Stimulated activated naive CD8-positive, alpha-beta T cell treated with anti-CD3 and anti-CD28 coated beads, Interleukin-15, Interleukin-2, amounts not matched to agents 100 ng/mL and 50 ng/mL, for 24 hours (primary cell): ENCODE data around the gene EGLN2.
A peak's percentile ranks its signal among the peaks of the same experiment; 100 is the strongest.

Experiments
- H3K27ac Mint-ChIP-seq: one replicate; pipeline ENCODE4 v1.8.0; 2021; ENCODE audit warnings: mild to moderate bottlenecking, mixed read lengths
- H3K27me3 Mint-ChIP-seq: one replicate; pipeline ENCODE4 v1.8.0; 2021; ENCODE audit warnings: mixed read lengths
- H3K36me3 Mint-ChIP-seq: one replicate; pipeline ENCODE4 v1.8.0; 2021; ENCODE audit warnings: low read depth, mixed read lengths
- H3K4me1 Mint-ChIP-seq: one replicate; pipeline ENCODE4 v1.8.0; 2021; ENCODE audit warnings: low read depth, mixed read lengths
- H3K4me3 Mint-ChIP-seq: one replicate; pipeline ENCODE4 v1.8.0; 2021; ENCODE audit warnings: mild to moderate bottlenecking, mixed read lengths
- H3K9me3 Mint-ChIP-seq: one replicate; pipeline ENCODE4 v1.8.0; 2021; ENCODE audit warnings: mixed read lengths

Gene EGLN2

DNA sequence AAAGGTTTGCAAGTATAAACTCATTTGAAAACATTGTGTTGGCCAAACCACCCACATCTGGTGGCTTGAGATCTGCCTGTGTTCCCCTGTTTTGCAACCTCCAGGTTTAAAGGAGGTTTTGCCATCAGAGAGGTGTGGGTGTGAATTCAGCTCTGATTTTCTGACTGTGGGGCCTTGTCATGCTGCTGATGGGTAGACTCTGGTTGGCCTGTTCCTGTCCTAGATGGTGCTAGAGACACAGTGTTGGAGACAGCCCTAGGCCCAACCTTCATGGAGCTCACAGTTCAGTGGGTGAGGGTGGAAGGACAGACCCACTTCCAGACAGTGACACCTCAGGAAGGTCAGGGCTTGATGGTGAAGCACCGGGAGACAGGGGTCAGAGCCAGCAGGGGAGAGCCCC, 13.5 kb upstream of the EGLN2 start:
- Mint-ChIP-seq H3K4me3 (no peak overlapping the region), H3K27ac (peak overlapping the region; percentile 49), H3K9me3 (no peaks in the 10 kb centered on the region), H3K4me1 (peaks cover 25% of the 10 kb centered on the region), H3K27me3 (no peaks in the 10 kb centered on the region), H3K36me3 (peaks cover 27% of the 10 kb centered on the region)

- H3K4me3 Mint-ChIP-seq = no peak overlapping the region
- peaks cover 22% of the 10 kb centered on the region for H3K4me1 Mint-ChIP-seq
- no peak overlapping the region for H3K27ac Mint-ChIP-seq
- peaks cover 23% of the 10 kb centered on the region for H3K36me3 Mint-ChIP-seq
- no peaks in the 10 kb centered on the region for H3K27me3 Mint-ChIP-seq
- H3K9me3 Mint-ChIP-seq = no peaks in the 10 kb centered on the region
Measured at GRCh38 chr19:40786060-40787037, 12.6 kb upstream of the EGLN2 start.

DNA sequence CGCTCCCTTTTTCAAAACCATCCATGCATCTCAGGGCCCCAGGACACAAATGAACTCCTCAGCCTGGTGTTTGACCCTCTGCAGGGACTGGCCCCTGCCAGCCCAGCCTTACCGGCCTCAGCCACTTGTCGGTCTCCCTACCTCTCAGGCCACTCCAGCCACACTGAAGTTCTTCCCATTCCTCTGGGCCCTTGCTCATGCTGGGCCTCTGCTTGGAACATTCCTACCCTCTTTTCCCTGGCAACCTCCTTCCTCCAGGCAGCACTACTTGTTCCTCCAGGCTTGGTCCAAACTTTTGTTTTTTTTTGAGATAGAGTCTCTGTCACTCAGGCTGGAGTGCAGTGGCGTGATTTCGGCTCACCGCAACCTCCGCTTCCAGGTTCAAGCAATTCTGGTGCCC, 7.6 kb upstream of the EGLN2 start:
- peaks cover 12% of the 10 kb centered on the region for H3K36me3 Mint-ChIP-seq
- H3K9me3 Mint-ChIP-seq = no peaks in the 10 kb centered on the region
- no peak overlapping the region for H3K4me3 Mint-ChIP-seq
- peaks cover 32% of the 10 kb centered on the region for H3K4me1 Mint-ChIP-seq
- no peaks in the 10 kb centered on the region for H3K27me3 Mint-ChIP-seq
- H3K27ac Mint-ChIP-seq = peak overlapping the region; percentile 94

DNA sequence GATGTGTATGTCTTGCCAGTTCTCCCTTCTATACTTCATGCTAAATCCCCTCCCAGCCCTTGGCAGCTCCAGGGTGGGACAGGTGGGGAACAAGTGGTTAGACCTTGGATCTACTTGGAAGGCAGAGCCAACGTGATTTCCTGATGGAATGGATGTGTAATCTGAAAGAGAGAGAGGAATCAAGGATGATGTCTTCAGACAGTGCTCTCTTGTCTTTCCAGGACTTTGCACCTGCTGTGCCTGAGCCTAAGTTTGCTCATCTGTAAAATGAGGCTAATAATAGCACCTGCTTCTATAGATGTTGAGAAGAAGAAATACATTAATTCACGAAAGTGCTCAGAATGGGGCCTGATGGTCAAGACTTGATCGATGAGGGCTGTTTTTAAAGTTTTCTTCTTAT, 7.0 kb upstream of the EGLN2 start:
- peaks cover 32% of the 10 kb centered on the region for H3K4me1 Mint-ChIP-seq
- no peaks in the 10 kb centered on the region for H3K9me3 Mint-ChIP-seq
- H3K27me3 Mint-ChIP-seq = no peaks in the 10 kb centered on the region
- H3K36me3 Mint-ChIP-seq = peaks cover 12% of the 10 kb centered on the region
- peak overlapping the region; percentile 31 for H3K4me3 Mint-ChIP-seq
- peak overlapping the region; percentile 94 for H3K27ac Mint-ChIP-seq

DNA sequence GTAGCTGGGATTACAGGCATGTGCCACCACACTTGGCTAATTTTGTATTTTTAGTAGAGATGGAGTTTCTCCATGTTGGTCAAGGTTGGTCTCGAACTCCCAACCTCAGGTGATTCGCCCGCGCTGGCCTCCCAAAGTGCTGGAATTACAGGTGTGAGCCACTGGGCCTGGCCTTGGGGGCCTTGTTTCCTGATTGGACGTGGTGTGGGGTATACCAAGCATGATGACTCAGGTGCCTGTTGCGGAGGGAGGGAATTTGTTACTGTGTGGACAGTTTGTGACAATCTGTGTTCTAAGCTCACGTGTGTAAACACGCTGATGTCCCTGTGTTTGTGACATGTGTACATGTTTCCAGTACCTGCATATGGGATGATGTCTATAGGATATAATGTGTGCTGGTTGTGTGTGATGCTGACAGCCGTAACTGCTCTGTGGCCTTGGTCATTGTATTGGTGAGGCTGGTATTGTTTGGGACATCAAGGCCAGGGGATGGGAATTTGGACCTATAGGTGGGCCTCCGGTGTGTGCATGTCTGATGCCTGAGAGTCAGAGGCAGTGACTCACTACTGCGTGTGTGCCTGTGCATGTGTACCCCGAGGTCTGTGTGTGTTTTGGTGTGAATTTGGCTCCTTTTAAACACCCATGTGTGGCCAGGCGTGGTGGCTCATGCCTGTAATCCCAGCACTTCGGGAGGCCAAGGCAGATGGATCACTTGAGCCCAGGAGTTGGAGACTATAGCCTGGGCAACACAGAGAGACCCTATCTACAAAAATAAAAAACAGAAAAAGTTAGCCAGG, 1.6 kb upstream of the EGLN2 start:
- Mint-ChIP-seq H3K36me3 (peaks cover 20% of the 10 kb centered on the region), H3K27me3 (no peaks in the 10 kb centered on the region), H3K27ac (peak overlapping the region; percentile 92), H3K4me1 (peaks cover 50% of the 10 kb centered on the region), H3K9me3 (no peaks in the 10 kb centered on the region), H3K4me3 (peak overlapping the region; percentile 91)

DNA sequence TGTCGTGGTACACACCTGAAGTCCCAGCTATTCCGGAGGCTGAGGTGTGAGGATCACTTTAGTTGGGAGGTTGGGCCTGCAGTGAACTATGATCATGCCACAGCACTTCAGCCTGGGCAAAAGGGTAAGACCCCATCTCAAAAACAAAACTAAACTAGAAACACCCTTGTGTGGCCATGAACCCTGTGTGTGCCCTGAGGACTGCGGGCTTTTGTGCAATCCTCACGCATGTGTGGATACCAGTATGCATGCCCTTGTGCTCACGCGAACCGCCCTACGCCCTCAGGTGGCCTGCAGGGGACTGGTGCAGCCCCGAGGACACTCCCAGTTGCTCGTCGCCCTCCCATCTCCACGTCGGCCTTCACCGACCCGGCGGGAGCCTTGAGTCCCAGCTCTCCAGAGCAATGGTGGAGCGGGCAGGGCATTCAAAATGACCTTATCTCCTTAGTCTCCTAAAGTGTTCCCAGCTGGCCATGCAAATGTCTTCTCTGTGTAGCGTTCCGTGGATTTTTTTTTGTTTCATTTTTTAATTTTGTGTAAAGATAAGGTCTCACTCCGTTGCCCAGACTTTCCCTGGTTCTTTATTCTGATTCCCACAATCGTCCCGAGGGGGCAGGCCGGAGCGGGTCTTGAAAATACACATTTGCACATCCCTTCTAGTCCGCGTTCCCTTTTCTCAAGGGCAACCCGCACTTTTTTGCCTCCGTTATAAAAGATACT, 868 bp upstream of the EGLN2 start:
- H3K27me3 Mint-ChIP-seq = no peaks in the 10 kb centered on the region
- peak overlapping the region; percentile 91 for H3K4me3 Mint-ChIP-seq
- H3K9me3 Mint-ChIP-seq = no peaks in the 10 kb centered on the region
- peak overlapping the region; percentile 92 for H3K27ac Mint-ChIP-seq
- H3K4me1 Mint-ChIP-seq = peaks cover 50% of the 10 kb centered on the region
- H3K36me3 Mint-ChIP-seq = peaks cover 21% of the 10 kb centered on the region

DNA sequence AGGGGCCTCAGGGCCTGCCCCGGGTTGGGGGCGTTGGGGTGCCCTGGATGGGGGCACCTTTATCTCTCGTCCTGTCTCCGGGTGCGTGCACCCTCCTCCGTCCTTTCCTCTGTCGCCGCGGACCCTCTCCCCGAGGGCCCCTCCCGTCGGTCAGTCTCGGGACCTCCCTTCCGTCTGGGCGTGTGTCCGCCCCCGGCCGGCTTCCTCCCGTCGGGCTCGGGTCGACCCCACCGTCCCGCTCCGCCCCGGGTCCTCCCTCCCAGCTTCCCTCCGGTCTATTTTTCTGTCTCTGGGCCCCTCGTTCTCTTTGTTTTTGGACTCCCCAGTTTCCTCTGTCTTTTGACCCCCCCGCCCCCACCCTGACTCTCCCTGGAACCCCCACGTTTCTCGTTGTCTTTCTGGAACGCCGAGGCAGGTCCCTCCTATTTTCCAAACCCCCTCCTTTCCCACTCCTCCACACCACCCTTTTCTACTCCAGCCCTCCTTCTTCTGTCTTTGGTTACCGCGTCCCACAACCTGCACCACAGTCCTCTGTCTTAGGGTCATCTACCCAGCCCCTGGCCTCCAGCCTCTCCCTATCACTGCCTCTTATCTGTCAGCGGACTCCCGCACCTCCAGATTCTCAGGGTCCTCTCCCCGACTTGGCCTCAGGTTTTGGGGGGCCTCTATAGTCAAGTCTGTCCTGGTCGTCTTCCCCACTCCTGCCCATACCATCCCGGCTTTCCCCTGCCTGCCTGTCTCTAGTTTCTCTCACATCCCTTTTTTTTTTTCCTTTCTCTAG, 757 bp downstream of the EGLN2 start:
- H3K27me3 Mint-ChIP-seq = no peaks in the 10 kb centered on the region
- peak overlapping the region; percentile 95 for H3K27ac Mint-ChIP-seq
- H3K4me3 Mint-ChIP-seq = peak overlapping the region; percentile 95
- H3K9me3 Mint-ChIP-seq = no peaks in the 10 kb centered on the region
- H3K36me3 Mint-ChIP-seq = peaks cover 32% of the 10 kb centered on the region
- peaks cover 64% of the 10 kb centered on the region for H3K4me1 Mint-ChIP-seq

DNA sequence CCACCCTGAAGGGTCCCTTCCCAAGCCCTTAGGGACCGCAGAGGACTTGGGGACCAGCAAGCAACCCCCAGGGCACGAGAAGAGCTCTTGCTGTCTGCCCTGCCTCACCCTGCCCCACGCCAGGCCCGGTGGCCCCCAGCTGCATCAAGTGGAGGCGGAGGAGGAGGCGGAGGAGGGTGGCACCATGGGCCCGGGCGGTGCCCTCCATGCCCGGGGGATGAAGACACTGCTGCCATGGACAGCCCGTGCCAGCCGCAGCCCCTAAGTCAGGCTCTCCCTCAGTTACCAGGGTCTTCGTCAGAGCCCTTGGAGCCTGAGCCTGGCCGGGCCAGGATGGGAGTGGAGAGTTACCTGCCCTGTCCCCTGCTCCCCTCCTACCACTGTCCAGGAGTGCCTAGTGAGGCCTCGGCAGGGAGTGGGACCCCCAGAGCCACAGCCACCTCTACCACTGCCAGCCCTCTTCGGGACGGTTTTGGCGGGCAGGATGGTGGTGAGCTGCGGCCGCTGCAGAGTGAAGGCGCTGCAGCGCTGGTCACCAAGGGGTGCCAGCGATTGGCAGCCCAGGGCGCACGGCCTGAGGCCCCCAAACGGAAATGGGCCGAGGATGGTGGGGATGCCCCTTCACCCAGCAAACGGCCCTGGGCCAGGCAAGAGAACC, 1.5 kb downstream of the EGLN2 start:
- peak overlapping the region; percentile 95 for H3K4me3 Mint-ChIP-seq
- H3K4me1 Mint-ChIP-seq = peaks cover 72% of the 10 kb centered on the region
- H3K27ac Mint-ChIP-seq = peak overlapping the region; percentile 95
- no peaks in the 10 kb centered on the region for H3K27me3 Mint-ChIP-seq
- H3K36me3 Mint-ChIP-seq = peaks cover 37% of the 10 kb centered on the region
- no peaks in the 10 kb centered on the region for H3K9me3 Mint-ChIP-seq

- peaks cover 37% of the 10 kb centered on the region for H3K36me3 Mint-ChIP-seq
- H3K27me3 Mint-ChIP-seq = no peaks in the 10 kb centered on the region
- peak overlapping the region; percentile 95 for H3K27ac Mint-ChIP-seq
- no peaks in the 10 kb centered on the region for H3K9me3 Mint-ChIP-seq
- H3K4me1 Mint-ChIP-seq = peaks cover 77% of the 10 kb centered on the region
- peak overlapping the region; percentile 95 for H3K4me3 Mint-ChIP-seq
Measured at GRCh38 chr19:40800997-40801377, 2.0 kb downstream of the EGLN2 start.

DNA sequence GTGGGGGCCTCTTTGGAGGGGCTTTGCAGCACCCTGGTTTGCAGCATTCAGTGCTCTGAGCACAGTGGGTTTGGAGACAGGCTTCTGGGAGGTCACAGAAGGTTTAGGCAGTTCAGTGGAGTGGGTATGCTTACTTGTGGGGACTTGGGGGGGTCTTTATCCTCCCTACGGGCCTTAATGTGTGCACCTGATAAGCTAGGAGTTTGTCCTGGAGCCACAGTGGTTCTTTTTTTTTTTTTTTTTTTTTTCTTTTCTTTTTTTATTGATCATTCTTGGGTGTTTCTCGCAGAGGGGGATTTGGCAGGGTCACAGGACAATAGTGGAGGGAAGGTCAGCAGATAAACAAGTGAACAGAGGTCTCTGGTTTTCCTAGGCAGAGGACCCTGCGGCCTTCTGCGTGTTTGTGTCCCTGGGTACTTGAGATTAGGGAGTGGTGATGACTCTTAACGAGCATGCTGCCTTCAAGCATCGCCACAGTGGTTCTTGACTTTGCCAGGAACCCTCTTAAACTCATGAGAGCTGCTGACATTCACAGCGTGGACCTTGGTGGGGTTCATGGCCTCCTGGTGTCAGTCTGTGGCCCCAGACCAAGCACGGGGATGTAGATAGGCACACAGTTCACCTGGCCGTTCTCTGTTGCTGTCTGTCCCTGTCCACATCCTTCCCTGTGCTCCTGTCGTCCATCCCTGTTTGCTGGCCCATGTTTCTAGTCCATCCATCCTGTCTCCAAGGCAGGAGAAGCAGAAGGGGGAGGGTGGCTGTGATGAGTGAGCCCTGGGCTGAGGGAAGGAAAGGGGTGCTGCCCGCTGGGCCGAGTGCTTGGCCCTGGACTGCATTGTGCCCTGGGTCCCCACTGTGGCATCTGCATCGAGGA, 2.7 kb downstream of the EGLN2 start:
- Mint-ChIP-seq H3K9me3 (no peaks in the 10 kb centered on the region), H3K4me3 (peak overlapping the region; percentile 95), H3K36me3 (peaks cover 38% of the 10 kb centered on the region), H3K4me1 (peaks cover 84% of the 10 kb centered on the region), H3K27me3 (no peaks in the 10 kb centered on the region), H3K27ac (peak overlapping the region; percentile 97)

GRCh38 chr19:40802300-40803169, 3.5 kb downstream of the EGLN2 start:
- Mint-ChIP-seq H3K36me3 (peaks cover 43% of the 10 kb centered on the region), H3K9me3 (no peaks in the 10 kb centered on the region)

GRCh38 chr19:40803170-40803856, 4.3 kb downstream of the EGLN2 start:
- no peaks in the 10 kb centered on the region for H3K9me3 Mint-ChIP-seq
- H3K27ac Mint-ChIP-seq = peak overlapping the region; percentile 97
- H3K4me3 Mint-ChIP-seq = peak overlapping the region; percentile 95
- H3K4me1 Mint-ChIP-seq = peaks cover 85% of the 10 kb centered on the region
- H3K36me3 Mint-ChIP-seq = peaks cover 49% of the 10 kb centered on the region
- no peaks in the 10 kb centered on the region for H3K27me3 Mint-ChIP-seq

More at GRCh38 chr19:40802300-40803169, 3.5 kb downstream of the EGLN2 start:
- Mint-ChIP-seq H3K4me3 (peak overlapping the region; percentile 95), H3K4me1 (peaks cover 88% of the 10 kb centered on the region), H3K27me3 (no peaks in the 10 kb centered on the region), H3K27ac (peak overlapping the region; percentile 97)
